GM11168 (cell line): ENCODE results near the gene IFNL3.
"Not testable (repeated sequence)": the region's sequence is repeated elsewhere in the genome, so short reads cannot be mapped to it uniquely, and the experiment has no call there.

Experiments used
- in situ Hi-C: fragments of 300-500 bp; cut with MboI; formaldehyde crosslinking; loops from one replicate; pipeline ENCODE4 v1.12.0; 2022; ENCODE audit warnings: low sequenced_read_pairs; ENCODE audit not compliant: unreplicated experiment

Gene IFNL3

DNA sequence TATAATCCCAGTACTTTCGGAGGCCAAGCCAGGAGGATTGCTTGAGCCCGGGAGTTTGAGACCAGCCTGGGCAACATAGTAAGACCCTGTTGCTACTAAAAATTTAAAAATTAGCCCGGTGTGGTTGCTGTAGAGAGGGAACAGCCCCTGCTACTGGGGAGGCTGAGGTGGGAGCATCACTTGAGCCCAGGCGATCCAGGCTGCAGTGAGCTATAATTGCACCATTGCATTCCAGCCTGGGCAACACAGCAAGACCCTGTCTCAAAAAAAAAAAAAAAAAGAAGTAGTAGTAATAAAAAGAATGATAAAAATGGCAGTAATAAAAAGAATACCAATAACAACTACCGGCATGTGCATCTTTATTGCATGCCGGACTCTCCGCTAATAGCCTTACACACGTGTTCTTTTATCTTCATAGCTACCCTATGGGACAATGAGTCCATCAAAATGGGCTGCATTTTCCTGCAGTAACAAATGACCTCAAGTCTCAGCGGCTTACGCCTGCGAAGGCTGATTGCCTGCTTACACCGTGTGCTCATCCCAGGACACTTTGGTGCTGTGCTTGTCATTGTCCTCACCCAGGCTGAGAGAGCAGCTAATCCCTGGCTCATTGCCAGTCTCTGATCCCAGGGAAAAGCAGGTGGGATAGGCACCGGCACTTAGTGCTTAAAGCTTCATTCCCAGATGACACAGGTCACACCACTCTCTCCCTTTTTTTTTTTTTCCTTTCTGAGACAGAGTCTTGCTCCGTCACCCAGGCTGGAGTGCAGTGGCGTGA lies 26.4 kb downstream of the IFNL3 start:
- in situ Hi-C loops, result no loop called here

DNA sequence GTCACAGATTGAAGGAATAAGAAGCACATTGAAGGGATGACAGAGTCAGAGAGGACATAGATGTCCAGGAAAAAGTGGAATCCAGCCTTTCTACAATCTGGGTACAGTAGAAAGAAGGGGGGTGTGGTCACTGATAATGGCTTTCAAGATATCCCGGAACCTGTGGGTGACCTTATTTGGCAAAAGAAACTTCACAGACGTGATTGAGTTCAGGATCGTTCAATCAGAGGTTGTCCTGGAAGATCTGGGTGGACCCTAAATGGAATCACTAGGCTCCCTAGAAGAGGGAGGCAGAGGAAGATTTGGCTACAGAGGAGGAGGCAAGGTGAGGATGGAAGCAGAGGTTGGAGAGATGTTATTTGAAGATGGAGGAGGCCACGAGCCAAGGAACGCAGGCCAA lies 27.7 kb downstream of the IFNL3 start:
- in situ Hi-C loops, result no loop called here

DNA sequence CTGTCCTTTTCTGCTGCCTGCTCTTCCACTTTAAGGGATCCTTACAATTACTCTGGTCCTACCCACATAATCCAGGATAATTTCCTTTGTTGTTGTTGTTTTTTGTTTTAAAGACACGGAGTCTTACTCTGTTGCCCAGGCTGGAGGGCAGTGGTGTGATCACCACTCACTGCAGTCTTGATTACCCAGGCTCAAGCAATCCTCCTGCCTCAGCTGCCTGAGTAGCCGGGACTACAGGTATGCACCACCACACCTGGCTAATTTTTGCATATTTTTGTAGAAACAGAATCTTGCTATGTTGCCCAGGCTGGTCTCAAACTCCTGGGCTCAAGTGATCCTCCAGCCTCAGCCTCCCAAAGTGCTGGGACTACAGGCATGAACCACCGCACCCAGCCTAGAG lies 29.5 kb downstream of the IFNL3 start:
- in situ Hi-C loops, result not testable (repeated sequence)

DNA sequence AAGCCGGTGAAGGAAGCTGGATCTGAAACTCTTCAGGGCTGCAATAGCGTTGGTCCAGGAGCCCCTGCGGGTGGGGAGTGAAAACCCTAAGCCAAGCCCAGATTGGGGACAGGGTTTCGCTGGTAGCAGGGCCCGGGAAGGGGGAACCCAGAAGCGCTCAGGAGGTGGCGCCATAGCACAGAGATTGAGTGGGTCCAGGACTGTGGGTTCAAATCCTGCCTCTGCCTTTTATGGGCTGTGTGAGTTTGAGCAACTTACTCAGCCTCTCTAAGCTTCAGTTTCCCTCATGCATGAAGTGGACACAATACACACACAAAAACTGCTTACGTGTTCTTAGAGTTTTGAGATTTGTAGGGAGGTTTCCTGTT lies 32.4 kb downstream of the IFNL3 start:
- in situ Hi-C loops, result no loop called here

DNA sequence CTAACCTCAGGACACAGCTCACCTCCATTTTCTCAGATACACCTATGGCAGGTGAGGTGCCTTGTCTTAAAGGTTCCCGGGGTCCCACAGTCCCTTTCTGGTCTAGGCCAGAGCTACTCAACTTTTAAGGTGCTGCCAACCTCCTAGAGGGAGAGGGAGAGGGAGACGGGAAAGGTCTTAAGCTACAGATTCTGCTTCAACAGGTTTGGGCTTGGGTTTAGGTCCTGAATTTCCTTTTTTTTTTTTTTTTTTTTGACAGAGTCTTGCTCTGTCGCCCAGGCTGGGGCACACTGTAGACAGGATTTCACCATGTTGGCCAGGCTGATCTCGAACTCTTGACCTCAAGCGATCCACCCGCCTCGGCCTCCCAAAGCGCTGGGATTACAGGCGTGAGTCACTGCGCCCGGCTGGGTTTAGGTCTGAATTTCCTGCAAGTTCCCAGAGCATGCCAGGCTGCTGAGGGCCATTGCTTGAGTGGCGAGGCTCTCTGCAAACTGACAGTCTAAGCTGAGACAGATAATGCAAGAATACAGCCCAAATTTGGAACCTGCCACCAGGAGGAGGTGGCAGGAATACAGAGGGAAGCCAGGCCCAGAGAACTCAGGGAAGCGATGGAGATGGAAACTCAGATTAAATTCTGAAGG lies 33.0 kb downstream of the IFNL3 start:
- in situ Hi-C loops, result no loop called here

DNA sequence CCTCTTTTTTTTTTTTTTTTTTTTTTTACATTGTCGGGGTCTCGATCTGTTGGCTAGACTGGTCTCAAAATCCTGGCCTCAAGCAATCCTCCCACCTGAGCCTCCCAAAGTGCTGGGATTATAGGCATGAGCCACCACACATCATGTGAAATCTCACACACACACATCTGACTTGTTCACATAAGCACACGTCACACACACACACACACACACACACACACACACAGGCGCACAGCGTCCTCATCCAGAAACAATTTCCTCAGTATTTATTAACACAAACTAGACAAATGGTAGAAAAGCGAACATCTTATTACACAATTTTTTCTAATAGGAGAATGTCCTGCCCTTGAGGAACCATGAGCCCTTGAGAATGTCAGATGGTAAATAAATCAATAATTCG lies 35.6 kb downstream of the IFNL3 start:
- in situ Hi-C loops, result no loop called here

DNA sequence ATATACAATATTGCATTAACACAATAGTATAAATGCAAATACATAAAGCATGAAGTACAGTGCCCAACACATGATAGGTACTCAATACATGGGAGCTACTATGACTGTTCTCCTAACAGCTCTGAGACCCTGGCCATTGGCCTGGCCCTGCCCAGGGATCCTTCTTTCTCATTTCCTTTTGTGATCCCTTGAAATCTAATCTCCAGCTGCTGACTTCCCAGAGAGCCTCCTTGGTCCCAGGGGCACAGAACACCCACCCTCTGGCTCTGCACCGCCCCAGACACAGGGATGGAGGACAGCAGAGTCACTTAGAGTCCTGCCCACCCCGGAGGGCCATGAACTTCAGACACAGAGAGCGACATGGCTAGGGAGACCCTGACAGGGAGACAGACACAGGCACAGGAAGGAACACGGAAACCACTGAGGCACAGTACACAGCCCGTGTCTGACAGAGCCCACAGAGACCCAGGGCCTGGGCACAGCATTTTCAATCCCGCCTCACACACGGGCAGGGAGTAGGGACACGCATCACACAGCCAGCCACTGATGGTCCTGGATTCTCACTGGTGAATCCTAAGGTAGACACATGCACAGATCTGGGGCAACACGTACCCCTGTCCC lies 36.5 kb downstream of the IFNL3 start:
- in situ Hi-C loops, result no loop called here

DNA sequence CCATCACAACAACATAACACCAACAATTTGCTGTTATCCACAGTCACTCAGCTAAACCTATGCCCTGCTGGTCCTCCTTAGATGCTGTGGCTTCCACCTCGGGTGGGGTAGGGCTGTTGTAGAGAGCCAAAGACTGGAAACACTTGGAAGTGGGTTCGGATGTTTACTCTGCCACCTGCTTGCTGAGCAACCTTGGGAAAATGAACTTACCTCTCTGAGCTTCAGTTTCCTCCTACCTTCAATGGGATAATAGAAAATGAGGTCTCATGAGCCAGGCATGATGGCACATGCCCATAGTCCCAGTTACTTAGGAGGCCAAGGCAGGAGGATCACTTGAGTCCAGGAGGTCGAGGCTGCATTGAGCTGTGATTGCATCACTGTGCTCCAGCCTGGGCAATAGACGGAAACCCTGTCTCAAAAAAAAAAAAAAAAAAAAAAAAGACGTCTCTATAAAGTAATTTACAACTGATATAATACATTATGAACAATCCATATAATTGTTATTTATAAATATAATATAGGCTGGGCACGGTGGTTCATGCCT lies 37.4 kb downstream of the IFNL3 start:
- in situ Hi-C loops, result no loop called here

DNA sequence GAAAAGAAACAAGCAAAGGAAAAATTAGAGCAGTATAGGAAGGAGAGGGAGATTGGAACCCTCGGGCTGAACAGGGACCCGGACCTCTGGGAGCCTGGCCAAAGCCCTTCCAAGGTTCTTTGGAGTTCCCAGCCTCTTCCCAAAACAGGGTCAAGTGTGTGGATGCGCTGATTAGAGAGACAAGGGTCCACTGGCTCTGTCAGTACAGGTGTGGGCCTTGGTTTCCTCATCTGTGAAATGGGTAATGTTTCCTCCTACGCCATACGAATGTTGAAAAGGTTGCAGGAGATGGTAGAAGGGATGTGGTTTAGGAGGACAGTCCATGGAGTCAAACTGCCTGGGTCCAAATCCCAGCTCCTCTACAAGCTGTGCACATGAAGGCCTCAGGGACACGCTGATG lies 38.7 kb downstream of the IFNL3 start:
- in situ Hi-C loops, result no loop called here

DNA sequence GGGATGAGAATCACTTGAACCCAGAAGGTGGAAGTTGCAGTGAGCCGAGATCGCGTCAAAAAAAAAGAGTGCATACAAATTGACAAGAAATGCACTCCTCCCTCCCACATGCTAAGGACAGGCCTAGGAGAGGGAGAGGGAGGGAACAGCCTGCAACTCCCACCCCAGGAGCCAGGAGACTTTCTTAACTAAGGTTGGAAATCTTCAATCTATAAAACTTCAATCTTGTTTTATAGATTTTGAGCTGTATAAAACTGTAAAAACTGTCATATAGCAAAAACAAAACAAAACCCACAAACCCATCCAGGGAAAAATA lies 39.4 kb downstream of the IFNL3 start:
- in situ Hi-C loops, result no loop called here

DNA sequence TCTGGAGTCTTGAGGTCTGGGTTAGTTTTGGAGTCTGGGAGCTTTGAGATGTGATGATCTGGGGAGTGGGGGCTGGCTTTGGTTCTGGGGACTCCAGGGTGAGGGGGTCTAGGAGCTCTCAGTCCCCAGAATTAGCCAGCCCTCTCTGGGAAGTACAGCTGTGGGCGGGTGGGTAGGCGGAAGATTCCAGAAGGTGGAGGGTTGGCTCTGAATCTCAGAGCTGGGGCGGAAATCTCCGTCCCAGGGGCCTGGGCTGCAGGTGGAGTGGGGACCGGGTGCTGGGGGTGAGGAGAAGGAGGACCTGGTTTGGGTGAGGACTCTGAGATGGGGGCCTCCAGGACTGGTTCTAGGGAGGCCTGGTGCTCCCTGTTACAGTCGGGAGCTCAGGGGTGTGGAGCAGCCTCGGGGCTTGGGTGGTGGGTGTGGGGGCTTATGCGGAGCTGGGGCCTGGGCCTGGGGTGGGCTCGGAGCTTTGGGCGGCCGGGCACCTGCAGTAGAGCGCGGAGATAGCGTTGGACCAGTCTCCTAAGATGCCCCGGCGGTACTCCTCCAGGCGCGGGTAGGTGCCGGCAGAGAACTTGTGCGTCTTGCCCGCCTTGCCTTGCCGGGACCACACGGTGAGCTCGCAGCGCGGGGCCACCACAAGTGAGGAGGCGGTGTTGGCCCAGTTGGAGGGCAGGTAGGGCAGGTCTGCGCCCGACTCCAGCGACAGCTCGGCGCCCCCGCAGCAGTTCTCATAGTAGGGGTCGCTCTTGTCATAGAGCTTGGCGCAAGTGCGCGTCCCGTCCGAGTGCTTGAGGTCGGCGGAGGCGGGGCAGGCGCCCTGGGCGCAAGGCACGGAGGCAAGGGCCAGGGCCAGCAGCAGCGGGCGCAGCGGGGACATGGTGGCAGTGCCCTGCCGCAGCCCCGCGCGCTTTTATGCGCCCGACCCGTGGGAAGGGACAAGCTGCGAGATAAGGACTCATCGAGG lies 41.1 kb downstream of the IFNL3 start, which contains the start of gene SYCN:
SYCN (minus strand) TSS at position 892 of the 970 bp plus-strand sequence; CDS start at position 883, 9 bp downstream.
- in situ Hi-C loops, result no loop called here

DNA sequence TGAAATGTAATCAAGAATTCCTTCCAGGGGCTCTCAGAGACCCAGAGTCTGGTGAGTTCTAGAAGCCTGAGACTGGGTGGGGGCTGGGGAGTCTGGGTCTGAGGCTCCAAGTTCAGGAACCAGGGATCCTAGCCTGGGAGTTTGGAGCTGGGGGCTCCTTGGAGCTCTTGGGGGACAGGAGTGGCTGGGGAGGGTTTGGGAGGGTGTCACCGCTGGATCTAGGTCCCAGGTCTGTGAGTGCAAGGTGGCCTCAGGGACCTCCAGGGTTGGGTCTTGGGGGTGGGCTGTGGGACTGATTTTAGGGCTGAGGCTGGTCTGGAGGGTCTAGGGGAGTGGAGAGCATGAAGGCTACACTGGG lies 41.8 kb downstream of the IFNL3 start:
- in situ Hi-C loops, result no loop called here

DNA sequence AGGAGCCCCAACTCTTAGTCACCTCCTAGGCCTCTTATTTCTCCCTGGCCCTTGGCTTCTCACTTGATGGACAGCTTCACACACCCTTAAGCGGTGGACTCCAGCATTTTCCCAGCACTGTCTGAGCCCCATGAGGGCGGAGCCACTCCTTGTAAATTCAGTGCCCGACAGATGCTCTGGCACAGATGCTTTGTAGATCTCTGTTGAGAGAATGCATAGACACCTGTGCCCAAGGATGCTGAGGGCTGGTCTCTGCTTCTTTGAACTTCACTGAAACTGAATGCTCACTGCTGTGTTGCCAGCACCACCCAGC lies 44.0 kb downstream of the IFNL3 start:
- in situ Hi-C loops, result no loop called here

DNA sequence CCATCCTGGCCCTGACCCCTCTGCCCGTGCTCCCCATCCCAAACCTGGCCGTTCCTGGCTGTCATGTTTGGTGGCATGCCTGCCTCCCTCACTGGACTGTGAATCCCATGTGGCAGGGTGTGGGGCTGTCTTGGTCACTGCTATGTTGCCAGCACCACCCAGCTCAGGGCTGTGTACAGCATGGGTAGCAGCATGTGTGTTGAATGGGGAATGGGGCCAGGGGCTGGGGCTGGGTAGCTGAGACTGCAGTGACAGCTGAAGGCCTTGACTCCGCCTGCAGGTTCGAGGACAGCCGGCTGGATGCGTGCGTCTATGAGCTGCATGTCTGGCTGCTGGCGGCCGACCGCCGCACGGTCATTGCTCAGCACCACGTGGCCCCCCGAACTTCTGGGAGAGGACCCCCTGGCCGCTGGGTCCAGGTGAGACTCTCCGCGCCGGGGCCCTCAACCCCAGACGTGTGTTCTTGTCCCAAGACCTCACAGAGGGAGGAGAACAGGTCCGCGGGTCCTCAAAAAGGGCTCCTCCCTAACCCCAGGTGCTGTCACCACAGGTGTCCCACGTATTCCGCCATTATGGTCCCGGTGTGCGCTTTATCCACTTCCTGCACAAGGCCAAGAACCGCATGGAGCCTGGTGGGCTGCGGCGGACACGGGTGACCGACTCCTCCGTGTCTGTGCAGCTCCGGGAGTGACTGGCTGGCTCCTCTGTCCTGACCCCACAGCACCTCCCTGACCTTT lies 44.6 kb downstream of the IFNL3 start:
- in situ Hi-C loops, result no loop called here

DNA sequence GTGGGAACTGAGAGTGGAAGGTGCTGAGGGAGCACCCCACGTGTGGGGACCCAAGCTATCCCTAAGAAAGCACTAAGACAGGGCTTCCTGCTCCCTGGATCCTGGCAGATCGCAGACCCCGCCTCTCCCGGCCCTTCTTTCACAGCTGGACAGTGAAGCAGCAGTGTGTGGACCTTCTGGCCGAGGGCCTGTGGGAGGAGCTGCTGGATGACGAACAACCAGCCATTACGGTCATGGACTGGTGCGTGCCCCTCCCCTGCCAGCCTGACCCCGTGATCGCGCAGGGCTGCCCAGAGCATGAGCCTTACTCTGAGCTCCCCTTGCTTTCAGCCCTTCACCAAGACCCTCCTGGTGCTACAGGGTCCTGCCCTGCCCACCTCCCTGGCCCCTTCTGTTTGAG lies 45.8 kb downstream of the IFNL3 start:
- in situ Hi-C loops, result no loop called here

DNA sequence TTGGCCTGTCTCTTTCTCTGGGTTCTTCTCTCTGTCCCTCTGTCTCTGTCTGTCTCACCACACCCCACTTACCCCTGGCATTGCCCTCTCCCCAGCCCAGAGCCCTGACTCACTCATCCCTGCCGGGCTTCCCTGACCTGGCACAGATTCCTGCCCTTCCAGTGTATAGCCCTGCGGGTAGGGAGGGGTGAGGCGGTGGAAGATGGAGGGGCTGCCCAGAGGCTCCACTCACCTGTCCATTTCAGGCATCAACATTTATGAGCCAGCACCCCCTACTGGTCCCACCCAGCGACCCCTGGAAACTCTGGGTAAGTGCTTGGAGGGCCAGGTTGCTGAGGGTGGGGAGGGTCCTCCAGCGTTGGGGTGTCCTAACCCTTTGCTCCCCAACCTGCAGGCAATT lies 47.0 kb downstream of the IFNL3 start:
- in situ Hi-C loops, result no loop called here

DNA sequence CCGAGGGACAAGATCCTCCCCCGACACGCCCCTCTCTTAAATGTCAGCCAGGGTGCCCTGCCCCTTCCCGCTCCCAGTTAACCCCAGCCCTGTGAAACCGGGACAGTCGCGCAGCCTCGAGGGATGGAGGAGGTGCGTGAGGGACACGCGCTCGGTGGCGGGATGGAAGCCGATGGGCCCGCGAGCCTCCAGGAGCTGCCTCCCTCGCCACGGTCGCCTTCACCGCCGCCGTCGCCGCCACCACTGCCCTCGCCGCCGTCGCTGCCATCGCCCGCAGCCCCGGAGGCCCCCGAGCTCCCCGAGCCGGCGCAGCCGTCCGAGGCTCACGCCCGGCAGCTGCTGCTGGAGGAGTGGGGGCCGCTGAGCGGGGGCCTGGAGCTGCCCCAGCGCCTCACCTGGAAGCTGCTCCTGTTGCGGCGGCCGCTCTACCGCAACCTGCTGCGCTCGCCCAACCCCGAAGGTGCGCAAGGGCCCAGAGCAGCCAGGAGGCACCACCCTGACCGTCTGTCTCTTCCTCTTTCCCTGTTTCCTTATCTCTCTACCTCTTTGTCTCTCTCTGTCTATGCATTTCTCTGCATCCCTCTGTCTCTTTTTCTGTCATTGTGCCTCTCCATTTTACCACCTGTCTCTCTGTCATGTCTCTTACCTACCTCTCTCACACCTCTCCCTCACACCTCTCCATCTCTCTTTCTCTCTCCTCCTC lies 47.8 kb downstream of the IFNL3 start, which contains the start of gene NCCRP1:
NCCRP1 (plus strand) TSS at position 105 of the 703 bp plus-strand sequence; CDS start at position 124, 19 bp downstream.
- in situ Hi-C loops, result no loop called here

DNA sequence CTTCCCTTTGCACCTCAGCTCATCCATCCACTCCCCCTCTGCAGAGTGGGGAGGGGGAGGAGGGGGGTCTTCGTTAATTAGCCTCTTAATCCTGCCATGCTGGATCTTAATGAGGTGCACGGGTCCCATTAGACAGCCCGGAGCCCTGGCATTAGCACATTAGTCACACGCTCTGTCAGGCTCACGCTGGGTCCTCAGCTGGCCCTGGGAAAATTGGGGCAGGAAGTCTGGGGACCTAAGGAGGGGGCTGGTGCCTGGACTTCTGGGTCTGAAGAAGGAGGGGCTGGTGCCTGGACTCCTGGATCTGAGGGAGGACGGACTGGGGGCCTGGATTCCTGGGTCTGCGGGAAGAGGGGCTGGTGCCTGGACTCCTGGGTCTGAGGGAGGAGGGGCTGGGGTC lies 48.5 kb downstream of the IFNL3 start:
- in situ Hi-C loops, result no loop called here

DNA sequence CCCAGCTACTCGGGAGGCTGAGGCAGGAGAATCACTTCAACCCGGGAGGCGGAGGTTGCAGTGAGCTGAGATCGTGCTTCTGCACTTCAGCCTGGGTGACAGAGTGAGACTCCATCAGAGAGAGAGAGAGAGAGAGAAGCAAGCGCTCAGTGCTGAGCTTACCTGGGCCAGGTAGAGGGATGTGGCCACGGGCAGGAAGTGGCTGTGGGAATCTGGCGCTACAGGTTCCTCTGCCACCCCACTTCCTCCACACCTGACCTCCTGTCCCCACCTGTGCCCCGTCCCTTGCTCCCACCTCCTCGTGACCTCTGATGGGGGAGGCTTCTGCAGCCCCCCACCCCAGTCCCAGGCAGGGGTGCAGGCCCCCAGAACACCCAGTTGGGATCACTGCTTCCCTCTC lies 49.1 kb downstream of the IFNL3 start:
- in situ Hi-C loops, result no loop called here
